SJSA1 (cell line): Measurements from ENCODE around the gene INSL6. TPM values are rescaled to one million over a fixed set of nuclear protein-coding genes. Genes with fewer than 3 reads are reported as not detected.
A peak's percentile ranks its signal among the peaks of the same experiment; 100 is the strongest.
"Not testable (repeated sequence)": the region's sequence is repeated elsewhere in the genome, so short reads cannot be mapped to it uniquely, and the experiment has no call there.

Experiments
- DNase-seq, 2 experiments: peaks; one replicate each; pipeline ENCODE4 v3.0.0-alpha.2; 2015 to 2020; ENCODE audit warnings: low spot score in 2 of 2, low read depth in 1 of 2
- H3K27ac ChIP-seq: fragments of 250-450 bp; sonication (Bioruptor Pico); 2 replicates; pipeline ENCODE4 v1.5.1; 2020; ENCODE audit warnings: mild to moderate bottlenecking, moderate library complexity
- H3K27me3 ChIP-seq: fragments of 250-450 bp; sonication (Bioruptor Pico); replicated peaks from 2 replicates; pipeline ENCODE4 v1.5.1; 2020; ENCODE audit warnings: mild to moderate bottlenecking, moderate library complexity
- H3K36me3 ChIP-seq: fragments of 250-450 bp; sonication (Bioruptor Pico); 2 replicates; pipeline ENCODE4 v1.5.1; 2020; ENCODE audit warnings: mild to moderate bottlenecking
- H3K4me1 ChIP-seq: fragments of 250-450 bp; sonication (Bioruptor Pico); replicated peaks from 2 replicates; pipeline ENCODE4 v1.6.1; 2021; ENCODE audit warnings: mild to moderate bottlenecking
- H3K4me3 ChIP-seq: fragments of 250-450 bp; sonication (Bioruptor Pico); 2 replicates; pipeline ENCODE4 v1.5.1; 2020; ENCODE audit warnings: mild to moderate bottlenecking
- H3K9me3 ChIP-seq: fragments of 250-450 bp; sonication (Bioruptor Pico); replicated peaks from 2 replicates; pipeline ENCODE4 v1.5.1; 2020; ENCODE audit warnings: mild to moderate bottlenecking
- total RNA-seq: library from RNA; depleted of rRNA; stranded (reverse); fragments of >200 nt; shearing (Covaris generic); gene quantifications from 2 replicates; pipeline ENCODE4 v1.2.3, GENCODE V29; 2014; rRNA removed

INSL6 gene, protein sequence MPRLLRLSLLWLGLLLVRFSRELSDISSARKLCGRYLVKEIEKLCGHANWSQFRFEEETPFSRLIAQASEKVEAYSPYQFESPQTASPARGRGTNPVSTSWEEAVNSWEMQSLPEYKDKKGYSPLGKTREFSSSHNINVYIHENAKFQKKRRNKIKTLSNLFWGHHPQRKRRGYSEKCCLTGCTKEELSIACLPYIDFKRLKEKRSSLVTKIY
- not detected in 2 replicates for total RNA-seq

DNA sequence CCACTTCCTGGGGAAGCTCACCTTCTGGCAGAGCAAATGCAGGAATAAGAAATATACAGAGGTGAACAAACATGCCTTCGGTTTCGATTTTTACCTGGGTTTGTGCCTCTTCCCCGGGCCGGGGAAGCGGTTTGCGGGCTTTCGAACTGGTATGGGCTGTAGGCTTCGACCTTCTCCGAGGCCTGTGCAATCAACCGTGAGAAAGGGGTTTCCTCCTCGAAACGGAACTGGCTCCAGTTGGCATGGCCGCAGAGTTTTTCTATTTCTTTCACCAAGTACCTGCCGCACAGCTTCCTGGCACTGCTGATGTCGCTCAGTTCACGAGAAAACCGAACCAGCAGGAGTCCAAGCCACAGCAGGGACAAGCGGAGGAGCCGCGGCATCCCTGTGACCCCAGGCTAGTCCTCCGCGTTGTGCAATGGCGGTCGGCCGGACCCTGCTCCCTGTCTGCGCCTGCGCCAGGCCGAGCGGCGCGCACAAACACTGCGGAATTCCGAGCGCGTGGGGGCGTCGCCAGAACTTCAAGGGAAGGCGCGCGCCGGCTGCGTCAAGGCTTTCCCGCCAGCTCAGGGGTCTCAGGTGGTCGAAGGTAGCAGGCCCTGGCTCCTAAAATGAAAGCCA is at the start of gene INSL6:
Gene INSL6, minus strand, starts transcription at position 420 of the 621 bp plus-strand sequence. Its CDS starts 37 bp downstream, at position 383.
- Histone ChIP-seq H3K27me3 (no peaks in the 10 kb centered on the region), H3K9me3 (no peaks in the 10 kb centered on the region), H3K27ac (no peak within 1 kb of the TSS), H3K4me3 (no peak within 1 kb of the TSS), H3K36me3 (no peaks in the 10 kb centered on the region), H3K4me1 (no peaks in the 10 kb centered on the region)
- DNase-seq: no peak

DNA sequence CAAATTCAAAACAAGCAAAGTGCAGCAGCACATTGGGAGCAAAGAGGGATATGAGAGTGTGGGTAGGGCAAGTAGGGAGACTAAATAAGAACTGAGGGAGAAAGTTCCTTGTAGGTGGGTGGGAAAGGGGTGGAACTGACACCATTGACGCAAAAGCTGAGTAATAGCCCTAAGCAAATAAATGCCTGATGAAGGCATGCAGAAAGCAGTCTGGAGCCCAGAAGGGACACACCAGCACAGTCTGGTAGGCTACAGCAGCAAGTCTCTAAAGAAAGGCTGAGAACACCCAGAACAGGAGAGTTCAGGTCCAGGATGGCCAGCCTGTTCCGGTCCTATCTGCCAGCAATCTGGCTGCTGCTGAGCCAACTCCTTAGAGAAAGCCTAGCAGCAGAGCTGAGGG is 45.8 kb upstream of the INSL6 start, which contains the start of gene INSL4:
Gene INSL4, plus strand, starts transcription at position 208 of the 400 bp plus-strand sequence. Its CDS starts 105 bp downstream, at position 313.
- no peaks in the 10 kb centered on the region for H3K9me3 ChIP-seq
- no peaks in the 10 kb centered on the region; the same call in 1 of the 2 replicates for H3K4me1 ChIP-seq
- H3K36me3 ChIP-seq: no peaks in the 10 kb centered on the region
- no peak within 1 kb of the TSS for H3K4me3 ChIP-seq
- H3K27me3 ChIP-seq: no peaks in the 10 kb centered on the region
- H3K27ac ChIP-seq: no peak within 1 kb of the TSS
- DNase-seq: peak in 1 of 2 experiments; percentile 2

DNA sequence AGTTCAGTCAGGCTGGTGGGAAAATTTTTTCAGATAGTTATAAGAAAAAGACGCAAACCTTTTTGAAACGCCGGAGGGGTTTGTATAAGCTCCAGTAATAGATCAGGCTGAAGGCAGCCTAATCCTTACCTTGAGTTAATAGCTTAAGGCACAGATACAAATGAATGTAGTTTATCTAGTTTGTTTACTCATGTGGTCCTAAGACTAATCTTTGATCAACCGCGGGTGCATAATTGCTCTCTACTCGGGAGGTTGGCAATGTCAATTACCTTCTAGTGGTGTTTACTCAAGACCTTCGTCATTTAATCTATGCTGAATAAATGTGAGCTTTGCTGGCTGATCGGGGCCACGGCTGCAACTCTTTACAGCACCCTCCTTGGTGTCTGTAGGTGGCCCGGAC is 45.1 kb upstream of the INSL6 start:
- Histone ChIP-seq H3K9me3 (no peaks in the 10 kb centered on the region), H3K27ac (no peak overlapping the region), H3K27me3 (no peaks in the 10 kb centered on the region), H3K4me1 (no peaks in the 10 kb centered on the region; the same call in 1 of the 2 replicates), H3K36me3 (no peaks in the 10 kb centered on the region), H3K4me3 (no peak overlapping the region)
- no peak for DNase-seq

DNA sequence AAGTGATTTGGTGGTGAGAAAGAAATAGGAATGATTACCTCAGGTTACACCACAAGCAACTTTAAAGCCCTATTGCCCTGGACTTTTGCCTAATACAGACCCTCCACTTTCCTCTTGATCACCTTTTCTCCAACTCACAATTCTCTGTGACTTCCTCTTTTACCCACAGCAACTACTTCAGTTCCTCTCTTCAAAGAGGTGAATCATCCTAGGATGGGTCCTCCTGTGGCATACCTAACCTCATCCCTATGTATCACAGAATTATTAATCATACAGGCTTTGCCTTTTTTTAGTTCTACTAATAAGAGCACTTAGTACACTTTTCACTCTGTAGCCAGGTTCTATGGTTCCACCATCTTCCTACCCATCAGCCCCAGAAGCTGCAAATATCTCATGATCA is 19.6 kb upstream of the INSL6 start:
- H3K36me3 ChIP-seq: no peaks in the 10 kb centered on the region
- no peaks in the 10 kb centered on the region for H3K27me3 ChIP-seq
- H3K27ac ChIP-seq: no peak overlapping the region
- no peaks in the 10 kb centered on the region for H3K4me1 ChIP-seq
- no peak for DNase-seq
- H3K4me3 ChIP-seq: no peak overlapping the region
- H3K9me3 ChIP-seq: no peaks in the 10 kb centered on the region

DNA sequence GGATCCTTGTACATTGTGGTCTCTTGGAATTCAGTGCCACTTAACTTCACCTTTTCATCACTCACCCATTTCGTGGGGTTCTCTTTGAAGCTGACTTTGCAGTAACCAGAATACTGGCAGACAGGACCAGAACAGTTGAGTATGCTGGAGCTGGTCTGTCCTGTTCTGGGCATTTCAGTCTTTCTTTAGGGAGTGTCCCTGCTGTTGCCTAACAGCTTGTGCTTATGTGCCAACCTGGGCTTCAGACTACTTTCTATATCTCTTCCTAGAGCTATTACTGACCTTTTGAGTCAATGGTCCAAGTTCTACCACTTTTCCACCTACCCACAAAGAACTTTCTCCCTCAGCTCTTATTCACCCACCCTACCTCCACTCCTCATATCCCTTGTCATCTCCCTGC is 10.0 kb upstream of the INSL6 start:
- no peak overlapping the region for H3K4me3 ChIP-seq
- no peaks in the 10 kb centered on the region for H3K27me3 ChIP-seq
- no peaks in the 10 kb centered on the region for H3K4me1 ChIP-seq
- H3K27ac ChIP-seq: no peak overlapping the region
- H3K36me3 ChIP-seq: no peaks in the 10 kb centered on the region
- DNase-seq: no peak
- no peaks in the 10 kb centered on the region for H3K9me3 ChIP-seq

DNA sequence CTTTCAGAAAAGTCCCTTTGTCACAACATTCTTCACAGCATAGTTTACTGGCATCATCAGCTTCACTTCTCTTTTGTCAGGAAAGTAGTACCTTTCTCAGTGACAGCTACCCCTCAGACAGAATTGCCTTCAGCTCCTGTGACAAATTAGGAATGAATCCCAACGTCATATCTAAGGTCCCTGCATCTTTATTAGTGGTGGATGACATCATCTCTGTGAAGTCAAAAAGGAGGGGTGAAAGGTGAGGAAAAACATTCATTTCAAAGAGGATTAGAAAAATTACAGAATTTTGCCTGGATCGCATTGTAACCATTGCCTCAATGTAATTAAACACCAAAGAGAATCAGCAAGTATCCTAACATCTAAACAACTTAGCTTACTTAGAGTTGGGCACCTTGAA is 7.9 kb upstream of the INSL6 start:
- no peaks in the 10 kb centered on the region for H3K27me3 ChIP-seq
- H3K4me3 ChIP-seq: no peak overlapping the region
- no peaks in the 10 kb centered on the region for H3K4me1 ChIP-seq
- no peaks in the 10 kb centered on the region for H3K36me3 ChIP-seq
- H3K9me3 ChIP-seq: no peaks in the 10 kb centered on the region
- no peak overlapping the region for H3K27ac ChIP-seq
- no peak for DNase-seq

DNA sequence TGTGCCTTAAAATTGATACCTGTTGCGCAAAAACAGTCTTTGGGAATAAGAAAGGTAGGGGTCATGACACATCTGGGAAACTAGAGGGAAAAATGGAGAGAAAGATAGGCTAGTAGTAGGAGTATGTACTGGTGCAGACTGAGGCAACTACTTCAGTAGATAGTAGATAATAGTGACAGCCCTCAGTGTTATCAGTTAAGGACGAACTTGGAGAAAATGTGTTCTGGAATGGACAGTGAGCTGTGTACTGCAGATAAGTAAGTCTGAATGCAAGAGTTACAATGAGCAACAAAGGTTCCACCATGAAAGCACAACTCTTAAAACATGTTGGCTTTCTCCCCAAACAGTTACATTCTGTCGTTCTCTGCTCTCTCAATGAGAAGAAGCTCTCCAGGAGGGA is 6.5 kb upstream of the INSL6 start:
- no peak for DNase-seq
- H3K4me1 ChIP-seq: no peaks in the 10 kb centered on the region
- H3K27me3 ChIP-seq: no peaks in the 10 kb centered on the region
- no peak overlapping the region for H3K4me3 ChIP-seq
- no peak overlapping the region for H3K27ac ChIP-seq
- H3K9me3 ChIP-seq: no peaks in the 10 kb centered on the region
- H3K36me3 ChIP-seq: no peaks in the 10 kb centered on the region

DNA sequence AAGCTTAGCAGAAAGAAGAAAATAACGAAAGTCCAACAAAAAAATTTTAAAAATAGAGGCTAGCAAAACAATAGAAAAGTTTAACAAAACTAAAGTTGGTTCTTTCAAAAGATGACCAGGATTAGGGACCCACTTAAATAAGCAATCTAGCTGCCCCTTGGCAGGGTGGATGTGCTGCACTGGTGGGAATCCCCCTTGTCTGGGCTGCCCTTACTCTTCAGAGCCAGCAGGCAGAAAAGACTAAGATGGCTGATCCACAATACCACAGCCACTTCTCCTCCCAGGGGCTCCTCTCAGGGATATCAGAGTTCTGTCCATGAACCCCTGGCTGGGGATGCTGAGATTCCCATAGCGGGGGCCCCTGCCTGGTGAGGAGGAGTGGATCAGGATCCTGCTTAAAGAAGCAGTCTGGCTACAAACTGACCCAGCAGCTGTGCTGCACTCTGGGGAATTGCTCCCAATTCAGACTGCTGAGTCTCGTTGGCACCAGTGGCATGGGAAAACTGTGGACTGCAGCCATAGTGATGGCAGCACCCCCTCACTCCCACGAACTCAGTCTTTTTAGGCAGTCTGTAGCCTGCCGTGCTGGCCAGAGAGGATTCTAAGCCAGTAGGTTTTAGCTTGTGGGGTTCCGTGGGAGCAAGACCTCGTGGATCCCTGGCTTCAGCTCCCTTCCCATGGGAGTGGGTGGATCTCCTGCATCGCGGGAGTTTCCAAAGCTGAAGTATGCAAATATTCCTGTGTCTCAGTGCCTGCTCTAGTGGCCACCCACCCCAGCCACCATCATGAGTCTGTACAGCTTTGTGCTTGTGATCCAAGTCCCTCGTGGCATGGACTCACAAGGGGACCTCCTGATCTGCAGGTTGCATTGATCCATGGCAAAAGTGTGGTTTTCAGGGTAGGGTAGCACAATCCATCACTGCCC is 2.9 kb upstream of the INSL6 start:
- no peaks in the 10 kb centered on the region for H3K9me3 ChIP-seq
- no peak overlapping the region for H3K4me3 ChIP-seq
- no peaks in the 10 kb centered on the region for H3K4me1 ChIP-seq
- H3K36me3 ChIP-seq: no peaks in the 10 kb centered on the region
- H3K27me3 ChIP-seq: no peaks in the 10 kb centered on the region
- DNase-seq: no peak
- H3K27ac ChIP-seq: no peak overlapping the region

DNA sequence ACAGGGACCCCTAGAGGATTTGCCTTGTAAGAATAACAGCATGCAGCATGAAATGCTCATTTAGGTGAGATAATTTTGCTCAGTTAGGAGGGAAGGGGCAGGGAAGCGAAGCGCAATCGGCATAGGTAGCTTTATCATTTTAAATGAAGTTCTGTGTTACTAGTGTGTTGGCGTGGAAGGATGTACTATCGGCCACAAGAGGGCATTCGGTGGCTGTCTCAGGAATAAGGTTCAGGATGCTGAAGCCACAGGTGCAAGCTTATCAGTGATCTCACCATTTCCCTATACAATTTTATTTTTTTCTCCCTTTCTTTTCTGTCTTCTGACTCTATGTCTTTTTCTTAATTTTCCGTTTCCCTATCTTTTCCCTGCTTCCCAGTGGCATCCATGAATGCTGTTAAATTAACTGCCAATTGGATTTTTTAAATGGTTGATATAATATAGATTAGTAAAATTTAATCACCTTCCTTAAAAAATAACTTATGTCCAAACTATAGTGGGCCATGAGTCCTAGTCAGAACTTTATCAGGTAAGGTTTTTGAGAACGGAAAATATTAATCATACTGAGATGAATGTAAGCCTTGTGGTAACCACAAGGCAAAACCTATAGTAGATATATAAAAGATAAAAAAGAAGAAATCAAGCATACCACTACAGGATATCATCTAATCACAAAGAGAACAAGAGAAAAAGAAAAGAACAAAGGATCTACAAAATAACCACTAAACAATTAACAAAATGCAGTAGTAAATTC is 1.2 kb upstream of the INSL6 start:
- peak in 1 of 2 experiments; percentile 10 for DNase-seq
- H3K27ac ChIP-seq: no peak overlapping the region
- H3K4me3 ChIP-seq: no peak overlapping the region
- no peaks in the 10 kb centered on the region for H3K9me3 ChIP-seq
- H3K4me1 ChIP-seq: no peaks in the 10 kb centered on the region
- H3K27me3 ChIP-seq: no peaks in the 10 kb centered on the region
- no peaks in the 10 kb centered on the region for H3K36me3 ChIP-seq

DNA sequence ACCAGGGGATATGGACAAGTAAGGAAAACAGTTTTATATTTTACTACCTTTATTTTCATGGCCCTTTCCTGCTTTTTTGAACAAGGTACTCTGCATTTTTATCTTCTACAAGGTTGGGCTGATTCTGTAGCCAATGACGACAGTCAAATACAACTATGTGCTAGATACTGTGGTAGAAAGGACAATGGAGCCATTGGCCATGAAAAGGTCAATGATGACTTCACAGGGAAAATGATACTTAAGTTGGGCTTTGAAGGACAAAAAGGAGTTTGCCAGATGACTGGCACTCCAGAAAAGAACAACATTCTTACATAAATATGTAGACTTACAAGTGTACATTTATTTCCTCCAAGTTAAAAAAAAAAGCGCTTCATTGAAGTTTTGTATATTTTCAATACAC is 663 bp downstream of the INSL6 start:
- no peaks in the 10 kb centered on the region for H3K27me3 ChIP-seq
- no peak overlapping the region for H3K27ac ChIP-seq
- no peaks in the 10 kb centered on the region for H3K9me3 ChIP-seq
- no peak overlapping the region for H3K4me3 ChIP-seq
- no peaks in the 10 kb centered on the region for H3K4me1 ChIP-seq
- H3K36me3 ChIP-seq: no peaks in the 10 kb centered on the region
- DNase-seq: no peak

DNA sequence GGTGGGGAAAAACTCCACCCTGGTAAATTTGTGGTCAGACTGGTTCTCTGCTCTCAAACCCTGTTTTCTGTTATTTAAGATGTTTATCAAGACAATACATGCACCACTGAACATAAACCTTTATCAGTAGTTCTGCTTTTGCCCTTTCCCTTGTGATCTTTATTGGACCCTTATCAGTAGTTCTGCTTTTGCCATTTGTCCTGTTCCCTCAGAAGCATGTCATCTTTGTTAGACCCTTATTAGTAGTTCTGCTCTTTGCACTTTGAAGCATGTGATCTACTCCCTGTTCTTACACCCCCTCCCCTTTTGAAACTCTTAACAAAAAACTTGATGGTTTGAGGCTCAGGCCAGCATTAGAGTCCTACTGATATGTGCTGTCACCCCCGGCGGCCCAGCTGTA is 4.8 kb downstream of the INSL6 start:
- H3K27me3 ChIP-seq, H3K27ac ChIP-seq, H3K4me1 ChIP-seq, H3K9me3 ChIP-seq, H3K36me3 ChIP-seq, H3K4me3 ChIP-seq, DNase-seq: not testable (repeated sequence)

DNA sequence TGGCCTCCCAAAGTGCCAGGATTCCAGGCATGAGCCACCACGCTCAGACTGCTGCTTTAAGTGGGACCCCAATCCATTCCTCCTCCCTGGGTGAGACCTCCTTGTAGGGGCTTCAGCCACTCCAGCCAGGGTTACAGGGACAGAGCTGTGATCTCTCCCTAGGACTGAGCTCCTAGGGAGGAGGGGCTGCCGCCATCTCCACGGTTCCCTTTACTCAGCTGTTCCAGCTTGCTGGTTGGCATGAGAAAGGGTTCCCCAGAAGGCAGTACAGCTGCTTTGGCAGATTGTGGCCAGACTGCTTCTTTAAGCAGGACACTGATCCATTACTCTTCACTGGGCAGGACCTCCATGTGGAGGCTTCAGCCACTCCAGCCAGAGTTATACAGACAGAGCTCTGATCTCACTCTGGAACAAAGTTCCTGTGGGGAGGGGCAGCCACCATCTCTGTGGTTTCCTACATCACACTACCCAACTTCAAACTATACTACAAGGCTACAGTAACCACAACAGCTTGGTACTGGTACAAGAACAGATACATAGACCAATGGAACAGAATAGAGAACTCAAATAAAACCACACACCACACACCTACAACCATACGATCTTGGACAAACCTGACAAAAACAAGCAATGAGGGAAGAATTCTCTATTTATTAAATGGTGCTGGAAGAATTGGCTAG is 7.2 kb downstream of the INSL6 start:
- Histone ChIP-seq H3K27ac (no peak overlapping the region), H3K27me3 (no peaks in the 10 kb centered on the region), H3K4me1 (no peaks in the 10 kb centered on the region), H3K9me3 (no peaks in the 10 kb centered on the region), H3K36me3 (no peaks in the 10 kb centered on the region), H3K4me3 (no peak overlapping the region)
- no peak for DNase-seq

DNA sequence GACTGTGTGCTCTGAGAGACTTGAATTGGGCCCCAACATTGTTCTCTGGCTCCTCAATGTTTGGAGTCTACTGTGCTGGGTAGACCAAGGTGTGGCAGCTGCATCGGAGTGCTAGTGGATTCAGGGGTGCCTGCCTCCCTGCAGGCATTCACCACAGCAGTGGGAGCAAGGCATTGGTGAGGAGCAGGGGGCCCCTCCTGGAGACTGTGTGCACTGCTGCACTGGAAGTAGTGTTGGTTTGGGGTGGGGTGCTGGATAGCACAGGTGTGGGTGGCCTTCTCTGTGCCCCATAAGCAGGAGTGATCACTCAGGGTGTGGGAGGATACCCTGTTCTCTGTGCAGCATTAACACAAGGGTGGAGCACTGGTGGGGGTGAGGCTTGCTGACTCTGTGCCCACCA is 39.2 kb downstream of the INSL6 start:
- Histone ChIP-seq H3K4me3 (no peak overlapping the region), H3K27ac (no peak overlapping the region), H3K4me1 (no peaks in the 10 kb centered on the region), H3K36me3 (no peaks in the 10 kb centered on the region), H3K9me3 (no peaks in the 10 kb centered on the region), H3K27me3 (no peaks in the 10 kb centered on the region)
- no peak for DNase-seq
